Mammary epithelial cell (primary cell): ENCODE results near the gene CYP3A5.

Source experiments
- CTCF ChIP-seq, 2 donors: IDR thresholded peaks in 1 of 2; conservative IDR thresholded peaks in 1 of 2; 2 replicates each; pipeline ENCODE4 v1.5.1; 2011 to 2012; ENCODE audit warnings: inconsistent platforms in 2 of 2, low read length in 2 of 2, mild to moderate bottlenecking in 2 of 2, control low read depth in 1 of 2, low read depth in 1 of 2; ENCODE audit not compliant: insufficient read depth in 1 of 2; ENCODE audit errors: extremely low read depth in 1 of 2
- EZH2 ChIP-seq: IDR thresholded peaks from 2 replicates; pipeline ENCODE4 v1.6.1; 2012; ENCODE audit warnings: low read length, inconsistent platforms, borderline replicate concordance

GRCh38 chr7:99677013-99677647 lies 2.7 kb downstream of the CYP3A5 start:
- TF ChIP-seq CTCF (conservative IDR thresholded peaks at IDR 0.05 in 1 of 2, IDR thresholded peaks at IDR 0.05 in 1 of 2; ENCODE audit: extremely low read depth in 1 of 2, insufficient read depth in 1 of 2, low read depth in 1 of 2, low read length in 2 of 2) (no peak), EZH2 (no peak)
